Stimulated activated CD4-positive, alpha-beta T cell treated with anti-CD3 and anti-CD28 coated beads, Interleukin-15, amount 100 ng/mL, for 48 hours (primary cell): Measurements from ENCODE around the gene DSC2.

ENCODE experiments used
- DNase-seq, 2 donors: peaks; one replicate each; pipeline ENCODE4 v3.0.0-alpha.2; 2020; ENCODE audit warnings: low read depth in 2 of 2

DSC2 gene

DNA sequence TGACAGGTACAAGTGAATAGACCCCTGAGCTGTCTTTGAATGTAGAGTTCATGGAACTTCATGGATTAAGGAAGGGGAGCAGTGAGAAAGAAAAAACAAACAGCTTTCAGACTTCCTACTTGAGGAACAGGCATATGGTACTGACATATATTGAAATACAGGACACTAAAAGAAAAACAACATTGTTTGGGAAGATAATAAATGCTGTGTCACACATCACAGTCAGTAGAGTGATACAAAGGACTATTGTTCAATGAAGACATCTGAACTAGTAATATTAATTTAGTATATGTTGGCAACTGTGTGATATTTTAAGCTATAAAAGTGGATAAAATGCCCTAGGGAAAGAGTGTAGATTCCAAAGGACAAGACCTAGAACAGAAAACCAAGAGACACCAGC lies 3.3 kb downstream of the DSC2 start:
- DNase-seq, result no peak

DNA sequence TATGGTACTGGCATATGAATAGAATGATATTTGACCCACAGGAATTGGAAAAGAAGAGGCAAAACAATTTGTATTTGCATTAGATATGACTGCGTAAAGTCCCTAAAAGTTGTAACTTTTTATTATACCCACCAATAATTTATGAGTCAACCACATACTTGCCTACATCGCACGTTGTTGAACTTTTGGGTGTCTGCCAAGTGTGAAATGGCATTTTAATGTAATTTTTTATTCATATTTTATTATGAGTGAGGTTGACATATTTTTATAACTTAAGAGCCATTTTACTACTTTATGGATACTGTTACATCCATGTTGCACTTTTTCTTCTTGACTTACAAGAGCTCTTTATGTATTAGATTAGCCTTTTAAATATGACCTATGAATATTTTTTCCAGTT lies 4.6 kb downstream of the DSC2 start:
- DNase-seq, result no peak

DNA sequence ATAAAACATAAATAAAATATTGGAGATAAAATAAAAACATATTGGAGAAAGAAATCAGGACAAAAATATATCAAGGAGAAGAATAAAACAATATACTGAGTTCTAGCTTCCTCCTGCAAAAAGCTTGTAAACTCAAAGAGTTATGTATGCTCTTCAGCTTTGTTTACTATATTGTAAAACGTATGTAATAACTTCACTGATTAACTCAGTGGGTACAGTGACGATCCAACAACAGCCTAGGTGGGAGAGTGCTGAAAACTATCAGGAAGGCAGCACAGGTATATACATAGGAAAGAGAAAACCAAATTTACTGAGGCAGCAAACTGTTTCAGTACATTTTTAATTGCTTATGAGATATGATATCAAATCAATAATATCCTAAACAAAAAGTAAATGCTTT lies 8.3 kb downstream of the DSC2 start:
- DNase-seq, result no peak

DNA sequence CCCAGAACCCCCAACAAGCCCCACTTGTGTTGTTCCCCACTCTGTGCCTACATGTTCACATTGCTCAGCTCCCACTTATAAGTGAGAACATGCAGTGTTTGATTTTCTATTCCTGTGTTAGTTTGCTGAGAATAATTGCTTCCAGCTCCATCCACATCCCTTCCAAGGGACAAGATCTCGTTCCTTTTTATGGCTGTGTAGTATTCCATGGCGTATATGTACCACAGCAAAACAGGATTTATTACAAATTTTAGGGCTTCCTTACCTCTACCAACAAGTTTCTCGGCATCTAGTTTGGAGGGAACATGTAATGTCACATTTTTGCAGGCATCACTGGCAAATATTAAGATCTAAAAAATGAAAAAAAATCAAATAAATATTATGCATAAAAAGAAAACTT lies 8.9 kb downstream of the DSC2 start:
- no peak for DNase-seq

DNA sequence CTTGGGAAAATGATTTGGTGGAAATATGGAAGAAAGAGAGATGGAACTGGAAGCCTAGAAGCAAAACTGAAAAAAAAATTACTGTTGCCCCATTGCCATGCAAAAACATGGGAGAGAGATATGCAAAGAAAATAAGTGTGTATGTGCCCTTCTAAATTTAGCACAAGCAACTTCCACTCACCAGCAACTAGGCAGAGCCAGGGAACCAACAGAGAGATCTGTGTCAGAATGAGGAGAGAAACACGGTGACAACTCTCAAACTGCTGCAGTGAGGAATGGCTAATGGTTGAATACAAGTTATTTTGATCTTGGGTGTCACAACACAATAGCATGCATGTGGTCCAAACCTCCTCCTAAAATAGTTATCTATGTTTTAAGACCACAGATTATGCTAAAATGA lies 10.9 kb downstream of the DSC2 start:
- DNase-seq, result no peak

DNA sequence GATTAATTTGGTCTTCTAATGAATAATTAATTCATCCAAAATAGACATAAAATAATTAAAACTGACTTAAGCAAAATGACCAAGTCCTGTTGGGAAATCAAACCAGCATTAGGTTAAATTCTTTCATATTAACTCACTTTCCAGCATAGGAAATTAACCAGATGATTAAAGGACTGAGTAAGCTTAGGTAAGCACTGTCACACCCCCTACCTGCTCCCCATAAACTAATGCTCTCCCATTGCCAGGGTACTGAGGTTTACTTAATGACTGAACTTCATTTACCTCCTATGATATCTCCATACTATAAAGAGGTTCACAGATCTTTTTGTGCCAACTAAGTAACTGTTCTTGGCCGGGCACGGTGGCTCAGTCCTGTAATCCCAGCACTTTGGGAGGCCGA lies 13.7 kb downstream of the DSC2 start:
- DNase-seq, result no peak

DNA sequence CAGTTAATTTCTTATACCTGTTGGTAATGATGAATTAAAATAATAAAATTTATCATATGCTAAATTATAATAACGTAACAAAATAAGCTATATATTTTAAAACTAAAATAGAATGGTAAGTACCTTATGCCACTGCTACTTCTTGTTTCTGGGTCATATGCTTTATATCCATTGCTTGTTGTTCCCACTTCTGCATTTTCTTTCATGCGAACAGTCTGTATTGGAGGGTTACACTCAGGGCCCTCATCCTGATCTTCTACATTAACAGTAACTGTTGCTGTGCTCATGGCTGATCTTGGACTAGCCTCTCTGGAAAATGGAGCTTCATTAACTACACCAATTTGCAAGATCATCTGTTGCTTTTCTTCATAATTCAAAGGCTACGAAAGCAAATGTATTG lies 22.2 kb downstream of the DSC2 start:
- DNase-seq, result no peak

DNA sequence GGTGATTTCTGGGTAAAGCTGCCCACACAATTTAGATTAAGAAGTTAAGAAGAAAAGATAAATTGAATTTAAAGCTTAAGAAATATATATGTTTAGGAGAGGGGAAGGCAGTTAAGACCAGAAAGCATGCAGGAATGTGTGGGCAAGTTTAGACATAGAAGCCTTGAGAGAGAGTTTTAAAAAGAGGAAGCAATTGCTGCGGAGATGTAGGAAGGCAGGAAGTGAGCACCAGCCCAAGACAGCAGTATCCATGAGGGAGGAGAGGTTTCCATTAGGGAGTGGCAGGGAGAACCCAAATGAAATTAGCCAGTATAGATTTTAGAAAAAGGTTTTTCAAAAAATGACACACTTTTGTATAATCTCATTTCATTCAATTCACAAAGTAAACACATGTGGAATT lies 24.3 kb downstream of the DSC2 start:
- no peak for DNase-seq

DNA sequence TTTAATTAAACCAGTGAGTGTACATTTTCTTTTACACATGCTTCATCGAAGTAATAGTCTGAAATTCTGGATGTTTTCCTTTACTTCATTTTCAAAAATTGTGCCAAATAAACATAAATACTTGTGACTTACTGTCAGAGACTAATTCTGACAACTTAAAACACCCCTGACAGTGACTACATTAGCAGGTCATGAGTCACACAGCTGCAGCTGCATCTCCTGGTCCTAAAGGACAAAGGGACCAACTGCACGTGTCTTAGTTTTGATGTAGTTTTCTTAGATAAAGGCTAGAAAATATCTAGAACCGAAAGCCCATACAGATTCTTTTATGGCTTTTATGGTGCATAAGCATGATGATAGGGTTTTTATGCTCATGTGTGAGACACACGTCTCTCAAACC lies 30.0 kb downstream of the DSC2 start:
- DNase-seq, result no peak

DNA sequence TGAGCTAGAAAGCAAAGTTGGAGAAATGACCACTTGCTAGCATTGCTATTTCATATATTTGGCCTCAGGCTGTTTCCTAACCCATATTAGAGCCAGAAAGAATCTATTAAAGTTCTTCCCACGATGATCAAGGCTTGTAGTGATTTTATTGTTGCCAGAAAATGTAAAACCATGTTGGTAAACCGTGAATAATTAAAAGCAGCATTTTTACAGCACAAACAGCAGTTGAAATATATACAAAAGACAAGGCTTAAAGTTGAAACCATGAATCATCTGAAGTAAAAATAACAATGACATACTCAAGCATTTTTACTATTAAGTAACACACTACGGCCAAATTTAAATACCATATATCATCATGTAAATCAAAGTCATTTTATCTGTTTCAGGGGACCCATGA lies 32.0 kb downstream of the DSC2 start:
- DNase-seq, result no peak

DNA sequence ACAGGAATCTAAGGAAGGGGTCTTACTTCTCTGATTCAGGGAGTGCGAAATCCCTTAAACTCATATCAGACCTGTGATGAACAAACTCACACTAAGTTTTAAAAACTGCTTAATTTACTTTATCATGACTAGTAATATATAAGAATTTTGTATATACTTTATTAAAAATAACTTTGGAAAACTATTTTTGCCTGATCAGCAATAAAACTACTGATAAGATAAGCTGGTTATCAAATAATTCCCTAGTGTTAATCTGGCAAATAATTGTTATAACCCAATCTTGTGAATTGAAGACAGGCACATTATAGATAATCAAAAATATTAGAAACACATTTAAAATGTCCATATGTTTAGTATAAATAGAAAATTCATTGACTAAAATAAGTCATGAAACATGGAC lies 36.0 kb downstream of the DSC2 start:
- no peak for DNase-seq

DNA sequence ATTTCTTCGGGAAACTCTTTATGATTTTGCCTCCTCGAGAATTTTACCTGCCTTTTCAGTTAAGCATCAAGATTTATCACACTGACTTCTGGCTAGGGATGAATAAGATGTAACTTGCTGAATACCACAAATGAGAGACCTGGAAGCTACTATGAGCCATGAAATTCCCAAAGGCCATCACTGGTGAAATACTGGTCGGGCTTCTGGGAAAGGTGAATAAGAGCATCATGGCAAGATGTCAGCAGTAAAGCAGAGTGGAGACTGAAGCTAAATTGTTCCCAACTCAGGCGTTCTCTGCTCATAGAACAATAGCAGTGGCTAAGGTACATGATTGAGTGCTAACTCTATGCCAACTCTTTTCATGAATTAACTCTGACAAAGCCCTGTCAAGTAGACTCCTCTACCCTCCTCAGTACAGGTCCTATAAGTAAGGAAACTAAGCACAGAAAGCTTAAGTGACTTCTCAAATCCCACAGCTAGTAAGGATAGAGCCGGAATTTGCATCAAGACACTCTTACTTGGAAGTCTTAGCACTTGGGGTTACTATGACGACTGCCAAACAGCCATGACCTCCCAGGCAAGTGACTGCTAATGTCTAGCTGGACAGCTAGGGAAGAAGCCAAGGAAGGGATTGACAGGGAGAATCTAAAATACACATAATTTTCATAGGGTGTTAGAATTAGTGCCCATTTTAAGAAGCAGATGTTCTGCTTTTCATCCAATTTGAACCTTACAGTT lies 37.0 kb downstream of the DSC2 start:
- no peak for DNase-seq

DNA sequence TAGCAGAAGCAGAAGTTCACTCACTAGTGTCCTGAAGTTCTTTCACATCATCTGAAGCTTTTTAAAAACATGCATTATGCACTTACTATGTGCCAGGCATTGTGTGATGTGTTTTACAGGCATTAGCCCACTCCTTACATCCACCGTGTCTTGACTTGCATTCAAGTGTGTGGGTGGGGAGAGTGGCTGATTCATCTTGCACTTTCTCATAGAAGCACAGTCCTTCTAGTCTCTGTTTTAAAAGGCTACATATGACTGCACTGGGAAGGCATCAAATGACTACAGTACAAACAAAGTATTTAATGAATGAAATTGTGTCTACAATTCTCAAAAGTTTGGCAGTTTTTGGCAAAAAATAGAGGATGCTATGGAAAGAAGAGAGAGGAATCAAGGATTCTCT lies 38.1 kb downstream of the DSC2 start:
- no peak for DNase-seq

DNA sequence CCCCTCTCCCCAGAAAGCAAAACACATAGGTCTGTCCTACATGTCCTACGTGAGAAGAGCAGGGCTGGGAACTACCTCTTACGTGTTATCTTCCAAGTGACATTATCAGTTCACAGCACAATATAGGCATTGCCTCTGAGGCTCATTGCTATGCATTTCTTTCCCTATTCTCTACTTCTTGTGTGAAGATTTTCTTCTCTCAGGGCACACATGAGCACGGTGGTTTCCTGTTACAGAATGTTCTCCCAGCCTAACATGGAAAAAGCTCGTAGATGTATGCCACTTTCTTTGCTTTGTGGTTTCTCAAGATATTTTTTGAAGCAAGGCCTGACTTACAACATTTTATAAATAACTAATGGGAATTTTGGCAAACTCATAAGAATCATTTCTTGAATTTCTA lies 40.3 kb downstream of the DSC2 start:
- no peak for DNase-seq

DNA sequence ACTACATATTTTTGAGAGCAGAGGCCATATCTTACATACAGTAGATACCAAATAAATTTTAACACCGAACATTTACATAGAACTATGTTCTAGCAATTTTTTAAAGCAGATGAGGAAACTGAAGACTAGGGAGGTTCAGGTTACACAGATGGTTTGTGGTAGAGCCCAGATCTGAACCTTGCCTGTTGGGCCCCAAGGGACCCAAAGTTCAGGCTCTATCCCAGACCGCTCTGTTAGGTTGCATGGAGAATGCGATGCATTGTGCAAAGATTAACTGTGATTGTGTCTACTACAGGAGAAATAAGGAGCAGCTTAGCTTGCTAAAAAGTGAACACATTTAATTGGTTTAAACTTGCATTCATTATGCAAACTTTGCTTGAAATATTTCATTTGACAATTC lies 43.3 kb downstream of the DSC2 start:
- no peak for DNase-seq

DNA sequence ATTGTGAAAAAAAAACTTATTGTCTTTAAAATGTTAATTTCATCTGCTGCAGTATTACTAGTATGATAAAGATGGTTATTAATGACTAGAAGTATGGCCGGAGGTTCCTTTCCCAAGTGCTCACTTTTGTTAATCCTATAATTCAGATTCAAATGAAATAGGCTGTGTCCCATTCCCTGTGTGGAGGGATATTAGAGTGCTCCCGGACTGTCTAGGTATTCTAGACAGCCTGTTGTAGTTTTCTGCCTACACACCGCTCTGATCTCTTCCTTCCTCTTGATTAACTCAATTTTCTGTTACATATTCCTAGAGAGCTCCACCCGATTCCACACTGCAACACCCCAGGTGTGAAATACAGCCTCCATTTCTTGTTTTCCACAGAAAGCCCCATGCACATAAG lies 44.3 kb downstream of the DSC2 start:
- DNase-seq, result no peak

DNA sequence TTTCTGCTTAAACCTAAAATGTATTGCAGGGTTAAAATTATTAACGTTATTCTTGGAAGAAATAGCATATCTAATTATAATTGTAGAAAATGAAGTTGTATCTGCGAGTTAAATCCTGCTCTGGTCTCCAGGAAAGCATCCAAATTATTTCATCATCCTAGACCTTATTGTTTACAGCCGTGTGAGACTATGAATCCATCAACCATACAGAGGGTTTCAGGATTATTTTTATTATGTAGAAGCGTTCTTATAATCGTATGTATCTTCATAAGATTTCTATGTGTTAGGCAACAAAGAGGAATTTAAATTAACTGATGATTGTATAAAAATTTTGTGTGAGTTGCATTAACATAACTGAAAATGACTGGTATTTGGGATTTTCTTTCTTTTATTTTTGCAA lies 45.2 kb downstream of the DSC2 start:
- DNase-seq, result no peak

DNA sequence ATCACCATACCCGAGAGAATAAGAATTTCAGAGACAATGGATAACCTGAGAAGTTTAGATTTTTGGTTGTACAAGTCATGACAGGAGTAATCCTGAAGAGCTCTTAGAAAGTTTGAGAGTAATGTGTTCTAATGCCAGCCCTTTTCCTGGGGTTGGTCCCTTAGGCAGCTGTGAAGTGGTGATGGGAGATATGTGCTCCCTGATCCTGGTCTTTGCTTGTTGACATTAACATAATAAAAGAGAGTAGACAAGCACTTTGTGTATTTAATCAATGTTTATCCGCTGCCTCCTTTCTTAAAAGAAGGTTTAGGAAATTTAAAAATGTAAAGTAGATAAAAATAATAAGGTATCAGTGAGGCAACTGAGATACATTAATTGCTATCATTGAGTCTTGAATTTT lies 45.9 kb downstream of the DSC2 start:
- DNase-seq, result no peak

DNA sequence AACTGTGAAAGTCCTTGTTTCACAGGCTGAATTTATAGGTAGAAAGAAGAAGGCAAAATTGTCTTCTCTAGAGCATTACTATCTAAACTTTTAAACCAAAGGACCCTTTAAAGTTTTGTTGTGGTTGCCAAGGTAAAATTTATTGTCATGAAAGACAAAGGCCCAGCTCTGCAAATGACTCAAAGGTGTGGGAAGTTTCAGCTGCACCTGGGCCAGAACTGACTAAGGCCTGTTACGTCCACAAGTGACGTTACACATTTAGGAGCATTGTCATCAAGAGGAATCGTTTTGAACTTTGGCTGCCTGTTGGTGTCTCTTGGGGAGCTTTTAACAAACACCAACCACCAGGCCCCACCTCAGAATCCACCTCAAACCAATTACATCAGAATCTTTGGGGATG lies 51.6 kb downstream of the DSC2 start:
- no peak for DNase-seq

DNA sequence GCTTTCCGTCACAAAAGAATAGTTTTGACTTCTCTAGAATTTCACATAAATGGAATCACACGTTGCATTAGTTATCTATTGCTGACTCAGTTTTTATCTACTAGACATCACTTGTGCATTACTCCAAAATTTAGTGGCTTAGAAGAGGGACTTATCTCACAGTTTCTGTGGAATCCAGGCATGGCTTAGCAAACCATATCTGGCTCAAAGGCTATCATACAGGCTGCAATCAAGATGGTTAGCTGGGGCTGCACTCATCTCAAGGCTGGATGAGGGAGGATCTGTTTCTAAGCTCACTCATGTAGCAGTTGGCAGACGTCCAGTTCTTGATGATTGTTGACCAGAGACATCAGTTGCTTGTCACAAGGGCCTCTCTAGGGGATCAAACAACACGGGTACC lies 53.0 kb downstream of the DSC2 start:
- no peak for DNase-seq

DNA sequence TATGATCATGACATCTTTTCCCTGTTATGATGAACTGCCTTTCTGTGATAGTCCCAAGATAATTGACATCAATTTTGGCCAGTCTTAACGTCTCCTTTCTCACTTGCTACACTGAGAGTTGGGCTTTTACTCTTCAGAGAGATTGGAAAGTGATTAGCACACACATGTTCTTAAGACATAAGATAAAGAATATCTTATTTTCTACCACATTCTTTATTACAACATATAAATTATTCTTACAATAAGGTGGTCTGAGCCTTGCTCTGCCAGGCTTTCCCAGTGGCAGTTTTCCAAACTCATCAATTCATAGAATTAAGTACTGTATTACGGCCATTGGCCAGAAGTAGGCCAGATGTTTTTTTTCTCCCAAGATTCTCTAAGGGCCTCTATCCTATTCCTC lies 54.0 kb downstream of the DSC2 start:
- DNase-seq, result no peak

DNA sequence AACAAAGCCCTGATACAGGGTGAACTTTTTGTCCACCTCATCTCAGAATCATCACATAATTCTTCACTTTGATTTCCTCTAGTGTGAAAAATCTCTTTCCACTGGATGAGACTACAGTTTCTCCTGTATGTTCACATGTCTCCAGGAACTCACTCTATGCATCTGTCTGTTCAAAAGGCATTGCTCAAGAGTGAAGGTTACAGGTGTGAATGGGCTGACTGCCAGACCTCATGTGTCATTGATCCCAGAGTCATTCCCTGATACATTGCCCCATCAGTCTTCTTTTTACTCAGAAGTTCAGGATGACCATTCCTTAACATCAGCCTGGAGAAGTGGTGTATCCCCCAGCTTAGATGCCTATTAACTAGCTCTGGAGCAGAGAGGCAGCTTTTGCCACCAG lies 55.3 kb downstream of the DSC2 start:
- no peak for DNase-seq

DNA sequence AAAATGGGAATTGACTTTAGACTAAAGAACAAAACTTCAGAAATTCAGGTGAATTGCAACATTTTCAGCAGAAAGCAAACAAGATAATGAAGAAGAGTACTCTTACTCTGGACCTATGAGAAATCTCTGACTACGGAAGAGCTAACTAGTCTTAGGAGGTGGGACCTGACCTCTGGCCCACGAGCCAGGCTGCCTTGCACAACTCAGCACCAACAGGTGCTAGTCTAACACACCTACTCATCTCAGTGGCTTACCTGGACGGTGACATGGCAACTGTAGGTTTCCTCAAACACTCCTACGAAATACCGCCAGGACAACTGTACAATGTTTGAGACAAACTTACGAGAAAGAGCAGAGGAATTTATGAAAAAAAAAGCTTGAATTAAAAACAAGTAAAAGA lies 56.6 kb downstream of the DSC2 start:
- no peak for DNase-seq

DNA sequence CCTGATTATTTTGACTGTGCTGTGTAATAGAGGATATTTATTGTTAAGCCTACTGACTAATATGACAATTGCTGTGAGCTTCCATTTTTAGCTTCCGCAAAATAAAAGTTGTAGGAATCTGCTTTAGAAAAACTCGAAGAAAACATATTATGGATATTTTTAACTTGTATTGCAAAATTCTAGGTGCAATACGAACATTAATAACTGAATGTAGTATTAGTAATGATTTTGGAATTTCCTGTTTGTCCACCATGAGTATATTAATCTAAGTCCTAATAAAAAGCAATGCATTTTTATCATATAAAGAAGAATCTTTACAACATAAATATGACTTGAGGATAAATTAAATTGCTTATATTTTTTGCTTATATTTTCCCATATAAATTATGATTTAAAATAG lies 57.3 kb downstream of the DSC2 start:
- no peak for DNase-seq

DNA sequence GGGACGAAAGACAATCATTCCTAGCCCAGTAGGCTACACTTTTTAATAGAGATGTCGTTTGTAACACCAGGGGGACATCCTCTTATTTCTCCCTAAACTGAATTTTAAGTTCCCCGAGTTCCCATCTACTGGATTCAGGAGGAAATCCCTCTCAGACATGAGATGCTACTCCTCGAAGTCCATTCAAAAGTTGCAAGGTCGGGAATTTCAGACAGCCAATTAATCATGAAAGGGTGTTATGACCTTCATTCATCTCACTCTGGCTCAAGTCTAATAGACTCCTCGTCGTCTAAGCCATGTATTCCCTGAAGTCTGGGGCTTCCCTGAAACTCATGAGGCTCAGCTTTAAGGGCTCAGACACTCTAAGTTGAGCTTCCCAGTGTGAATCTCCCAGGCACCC lies 58.5 kb downstream of the DSC2 start:
- DNase-seq, result no peak
